ENCODE data around the gene PTCD2.

The PTCD2 gene

GRCh38 chr5:72337159-72337558, 17.0 kb downstream of the PTCD2 start:
- DNase-seq (ENCODE audit: insufficient read length, low spot score) = no peak
- FAIRE-seq = no peak

DNA sequence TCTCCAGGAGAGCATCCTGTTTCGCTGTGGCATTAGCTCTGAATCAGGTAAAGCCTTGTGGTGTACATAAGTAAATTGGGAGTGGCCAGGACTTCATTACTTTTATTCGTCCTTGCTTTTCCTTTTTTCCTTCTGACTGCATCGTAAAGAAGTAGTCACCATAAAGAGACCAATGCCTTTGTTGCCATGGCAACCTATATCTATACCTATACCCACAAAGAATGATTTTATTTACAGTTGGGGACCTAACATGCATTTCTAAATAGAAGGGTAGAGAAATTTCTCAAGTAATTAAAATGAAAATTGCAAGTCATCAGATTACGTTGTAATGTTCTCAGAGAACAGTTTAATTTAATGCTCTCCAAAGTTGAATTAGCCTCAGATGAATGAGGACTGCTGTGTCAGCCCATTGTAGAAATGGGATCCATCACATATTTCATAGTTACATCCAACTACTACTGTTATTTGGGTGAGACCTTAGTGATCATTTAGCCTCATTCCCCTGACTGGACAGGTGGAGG, 18.6 kb downstream of the PTCD2 start:
- no peak for DNase-seq (ENCODE audit: insufficient read length, low spot score)
- no peak for FAIRE-seq

- DNase-seq (ENCODE audit: insufficient read length, low spot score) = no peak
- FAIRE-seq = no peak
Observed at GRCh38 chr5:72346398-72346797, 26.2 kb downstream of the PTCD2 start.

- FAIRE-seq (no peak), DNase-seq (ENCODE audit: insufficient read length, low spot score) (no peak)
Observed at GRCh38 chr5:72347801-72348308, 27.7 kb downstream of the PTCD2 start.

GRCh38 chr5:72351376-72351775, 31.2 kb downstream of the PTCD2 start:
- FAIRE-seq = no peak
- DNase-seq (ENCODE audit: insufficient read length, low spot score) = no peak

DNA sequence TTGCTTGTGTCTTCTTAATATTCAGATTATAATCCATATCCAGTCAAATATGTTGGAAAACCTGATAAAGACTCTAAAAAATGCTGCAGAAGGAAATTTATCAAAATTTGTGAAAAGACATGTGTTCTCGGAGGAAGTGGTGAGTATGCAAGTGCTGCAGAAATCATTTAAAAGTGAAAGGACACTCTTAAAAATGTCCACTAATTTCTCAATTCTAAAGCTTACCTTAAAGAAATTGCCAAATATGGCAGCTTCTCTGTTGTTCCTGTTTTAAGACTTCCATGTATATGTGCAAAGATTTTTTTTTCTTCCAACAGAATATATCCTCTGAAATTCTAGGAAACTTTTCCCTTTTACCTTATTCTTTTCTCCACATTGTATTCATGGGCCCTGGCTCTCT, 32.4 kb downstream of the PTCD2 start:
- DNase-seq (ENCODE audit: insufficient read length, low spot score) (no peak), FAIRE-seq (no peak)

GRCh38 chr5:72353046-72353445, 32.9 kb downstream of the PTCD2 start:
- DNase-seq (ENCODE audit: insufficient read length, low spot score) (no peak), FAIRE-seq (no peak)

DNA sequence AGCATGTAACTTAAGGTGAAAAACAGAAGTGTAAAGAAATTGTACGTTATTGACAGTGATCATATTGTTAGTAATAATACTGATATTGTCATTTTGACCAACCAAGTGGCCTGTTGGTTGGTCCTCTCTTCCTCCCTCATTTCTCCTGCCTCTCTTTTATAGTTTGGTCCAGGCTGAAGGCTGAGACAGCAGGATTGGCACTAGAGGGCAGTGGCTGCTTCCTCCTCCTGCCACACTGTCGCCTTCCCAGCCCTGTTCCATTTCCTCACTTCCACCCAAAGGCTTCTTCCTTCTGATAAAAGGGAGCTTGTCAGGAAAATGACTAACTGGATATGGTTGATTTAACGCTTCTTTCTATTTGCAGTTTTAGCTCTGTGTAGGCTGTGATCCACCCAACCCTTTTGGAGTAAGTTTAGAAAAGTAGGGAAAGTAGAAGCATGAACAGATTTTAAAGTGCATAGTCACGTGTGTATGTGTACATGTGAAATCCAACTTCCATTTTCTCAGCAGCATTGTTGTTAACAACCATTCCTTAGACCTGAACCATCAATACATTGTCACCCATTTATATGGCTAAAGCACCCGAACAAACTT, 35.6 kb downstream of the PTCD2 start:
- FAIRE-seq (no peak), DNase-seq (ENCODE audit: insufficient read length, low spot score) (no peak)

DNA sequence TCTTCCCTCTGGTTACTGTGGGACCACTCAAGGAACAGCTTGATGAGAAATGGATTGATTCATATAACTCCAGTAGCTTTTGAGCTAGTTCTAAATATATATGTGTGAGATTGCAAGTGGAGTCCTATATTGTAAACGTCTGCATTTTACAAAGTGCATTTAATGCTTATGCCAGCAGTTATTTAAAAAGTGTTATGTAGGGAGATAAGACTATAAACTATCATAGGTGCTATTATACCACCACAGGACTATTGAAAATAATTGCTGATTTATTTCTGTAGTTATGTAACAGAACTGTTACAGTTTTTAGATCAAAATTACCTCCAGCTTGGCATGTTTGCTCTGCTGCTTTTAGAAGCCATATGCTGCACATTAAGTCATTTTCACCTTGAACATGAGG, 36.2 kb downstream of the PTCD2 start:
- FAIRE-seq = no peak

GRCh38 chr5:72358925-72359324, 38.8 kb downstream of the PTCD2 start:
- DNase-seq (ENCODE audit: insufficient read length, low spot score) (no peak), FAIRE-seq (no peak)

More for the DNA sequence above, 36.2 kb downstream of the PTCD2 start:
- no peak for DNase-seq (ENCODE audit: insufficient read length, low spot score)

DNA sequence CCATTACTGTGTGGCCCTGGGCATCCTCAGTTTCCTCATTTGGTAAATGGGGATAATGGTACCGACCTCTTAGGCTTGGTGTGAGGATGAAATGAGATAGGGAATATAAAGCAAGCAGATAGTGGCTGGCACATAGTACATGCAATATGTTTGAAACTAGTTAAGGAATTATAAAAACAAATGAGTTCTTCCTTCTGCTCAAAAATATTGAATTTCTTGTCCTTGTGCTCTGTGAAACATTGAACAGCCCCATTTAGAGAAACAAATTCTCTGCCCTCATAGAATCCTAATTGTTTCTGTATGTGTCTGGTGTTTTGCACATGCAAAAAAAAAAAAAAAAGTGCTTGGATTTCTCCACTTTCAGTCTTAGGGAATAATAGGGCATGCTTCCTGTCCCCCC, 39.7 kb downstream of the PTCD2 start:
- FAIRE-seq = no peak
- DNase-seq (ENCODE audit: insufficient read length, low spot score) = no peak

DNA sequence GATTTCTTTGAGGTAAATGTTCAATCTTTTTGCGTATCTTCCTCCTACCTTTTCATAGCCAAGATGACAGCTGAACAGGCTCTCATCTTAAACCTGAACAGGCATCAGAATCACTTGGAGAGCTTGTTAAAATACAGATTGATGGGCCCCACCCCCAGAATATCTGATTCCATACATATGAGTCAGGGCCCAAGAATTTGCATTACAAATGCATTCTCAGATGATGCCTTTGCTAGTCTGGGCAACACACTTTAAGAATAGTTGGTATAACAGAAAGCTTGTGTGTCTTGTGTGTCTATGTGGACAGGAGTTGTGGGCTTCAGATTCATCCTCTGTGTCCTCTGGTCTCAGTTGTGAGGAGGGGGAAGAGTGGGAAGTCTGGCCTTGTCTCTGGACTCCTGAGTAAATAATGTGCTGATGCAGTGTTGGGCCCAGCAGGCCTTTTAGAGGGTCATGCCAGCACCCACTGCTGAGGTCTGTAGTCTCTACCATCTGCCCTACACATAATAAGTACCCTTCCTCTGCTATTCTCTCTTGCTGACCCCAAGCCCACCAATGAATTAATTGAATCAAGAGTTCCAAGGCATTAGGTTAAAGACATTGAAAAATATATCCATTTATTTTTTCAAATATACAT, 43.1 kb downstream of the PTCD2 start:
- no peak for FAIRE-seq
- DNase-seq (ENCODE audit: insufficient read length, low spot score) = no peak

- FAIRE-seq (no peak), DNase-seq (ENCODE audit: insufficient read length, low spot score) (no peak)
Observed at GRCh38 chr5:72364171-72364570, 44.0 kb downstream of the PTCD2 start.

- no peak for DNase-seq (ENCODE audit: insufficient read length, low spot score)
- FAIRE-seq = no peak
Observed at GRCh38 chr5:72364951-72365350, 44.8 kb downstream of the PTCD2 start.

DNA sequence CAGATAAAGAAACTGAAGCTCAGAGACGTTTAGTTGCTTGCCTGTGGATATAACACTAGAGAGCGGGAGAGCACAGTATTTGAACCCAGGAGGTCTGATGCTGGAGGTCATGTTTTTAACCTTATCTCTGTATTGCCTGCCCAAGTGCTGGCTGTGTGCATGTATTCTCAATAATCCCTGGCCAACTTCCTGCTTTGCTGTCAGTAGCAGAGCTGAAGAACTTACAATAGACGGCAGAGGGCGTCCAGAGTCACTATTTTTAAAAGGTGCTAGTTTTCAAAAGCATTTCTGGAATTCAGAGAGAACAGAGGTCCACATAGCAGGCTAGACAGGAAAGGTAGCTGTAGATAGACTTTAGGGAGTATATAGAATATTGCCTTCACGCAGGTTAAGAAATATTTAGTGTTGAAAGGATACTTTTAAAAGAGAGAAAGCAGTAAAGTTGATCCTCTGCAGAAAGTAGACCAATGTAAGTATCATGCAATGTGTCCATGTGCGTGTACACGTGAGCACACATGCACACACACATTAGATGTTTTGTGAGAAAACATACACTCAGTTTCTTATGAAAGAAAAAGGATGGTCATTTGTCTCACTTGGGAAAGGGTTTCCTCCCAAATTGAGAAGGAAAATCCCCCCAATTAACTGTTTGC, 46.3 kb downstream of the PTCD2 start:
- peak; percentile 65 for FAIRE-seq
- peak; percentile 29 for DNase-seq (ENCODE audit: insufficient read length, low spot score)

DNA sequence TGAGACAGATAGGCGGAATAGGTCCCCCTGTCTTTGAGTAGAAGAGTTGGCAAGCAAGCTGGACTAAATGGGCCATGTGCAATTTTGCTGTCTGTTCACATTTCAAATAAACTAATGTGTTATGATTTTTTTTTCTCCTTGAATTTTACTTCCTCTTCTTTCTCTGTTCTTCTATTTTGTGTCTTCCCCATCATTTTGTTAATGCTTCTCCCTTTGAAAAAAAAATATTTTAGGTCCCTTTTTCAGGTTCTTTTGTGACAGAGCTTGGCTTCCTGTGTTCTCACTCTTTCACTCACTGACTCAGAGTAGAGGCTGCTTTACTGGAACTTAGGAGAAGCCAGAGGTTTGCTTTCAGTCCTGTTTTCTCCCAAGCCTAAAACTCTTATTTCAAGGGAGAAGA, 48.1 kb downstream of the PTCD2 start:
- DNase-seq (ENCODE audit: insufficient read length, low spot score) (no peak), FAIRE-seq (no peak)

- DNase-seq (ENCODE audit: insufficient read length, low spot score) = no peak
- FAIRE-seq = no peak
Observed at GRCh38 chr5:72369301-72369700, 49.1 kb downstream of the PTCD2 start.

GRCh38 chr5:72369711-72370110, 49.5 kb downstream of the PTCD2 start:
- no peak for DNase-seq (ENCODE audit: insufficient read length, low spot score)

DNA sequence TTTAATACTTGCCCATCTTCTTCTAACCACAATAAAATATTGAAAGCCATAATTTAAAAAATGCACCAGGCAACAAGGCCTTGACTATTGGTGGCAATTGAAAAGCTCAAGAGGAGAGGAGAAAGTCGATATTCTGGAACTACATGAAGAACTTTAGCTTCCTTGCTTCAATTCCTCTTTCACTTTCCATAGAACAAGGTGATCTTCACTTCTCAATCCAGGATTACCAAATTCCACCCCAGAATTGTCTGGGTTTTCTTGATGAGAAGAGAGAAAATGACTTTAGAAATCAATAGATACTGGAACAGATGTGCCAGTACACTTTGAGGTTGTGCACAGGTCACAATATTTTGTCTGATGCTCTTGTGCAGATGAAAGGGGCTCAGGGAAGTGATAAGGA, 52.2 kb downstream of the PTCD2 start:
- FAIRE-seq (no peak), DNase-seq (ENCODE audit: insufficient read length, low spot score) (no peak)

More at GRCh38 chr5:72369711-72370110, 49.5 kb downstream of the PTCD2 start:
- FAIRE-seq = peak; percentile 39

GRCh38 chr5:72372923-72373322, 52.8 kb downstream of the PTCD2 start:
- DNase-seq (ENCODE audit: insufficient read length, low spot score) (no peak), FAIRE-seq (no peak)

- FAIRE-seq (no peak), DNase-seq (ENCODE audit: insufficient read length, low spot score) (no peak)
Observed at GRCh38 chr5:72374844-72375243, 54.7 kb downstream of the PTCD2 start.

DNA sequence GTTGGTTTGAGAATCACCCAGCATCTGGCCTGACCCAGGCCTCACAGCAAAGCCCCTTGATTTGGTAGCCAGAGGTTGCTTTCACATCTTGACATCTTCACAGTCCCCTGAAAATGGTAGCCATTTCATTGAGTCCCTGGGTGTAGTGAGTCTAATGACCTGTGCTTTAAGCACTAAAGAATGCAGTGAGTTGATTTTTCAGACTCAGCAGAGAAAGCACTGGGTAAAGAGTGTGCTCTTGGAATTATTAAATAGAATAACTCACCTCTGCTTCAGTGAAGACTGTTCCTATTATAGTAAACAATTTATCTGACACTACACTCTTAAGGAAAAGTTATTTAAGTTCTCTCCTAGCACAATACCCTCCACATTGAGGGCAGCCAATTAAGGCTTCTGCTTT, 56.2 kb downstream of the PTCD2 start:
- no peak for DNase-seq (ENCODE audit: insufficient read length, low spot score)
- FAIRE-seq = no peak
